DMS79 treated with DMSO at 0.1 percent for 48 hours (cell line): Measurements from ENCODE around the gene LAMB1.
"Not testable (repeated sequence)": the region's sequence is repeated elsewhere in the genome, so short reads cannot be mapped to it uniquely, and the experiment has no call there.

Source experiments
- DNase-seq: peaks from one replicate; lab custom pipeline; 2025; lab: John Stamatoyannopoulos, UW

Gene LAMB1

DNA sequence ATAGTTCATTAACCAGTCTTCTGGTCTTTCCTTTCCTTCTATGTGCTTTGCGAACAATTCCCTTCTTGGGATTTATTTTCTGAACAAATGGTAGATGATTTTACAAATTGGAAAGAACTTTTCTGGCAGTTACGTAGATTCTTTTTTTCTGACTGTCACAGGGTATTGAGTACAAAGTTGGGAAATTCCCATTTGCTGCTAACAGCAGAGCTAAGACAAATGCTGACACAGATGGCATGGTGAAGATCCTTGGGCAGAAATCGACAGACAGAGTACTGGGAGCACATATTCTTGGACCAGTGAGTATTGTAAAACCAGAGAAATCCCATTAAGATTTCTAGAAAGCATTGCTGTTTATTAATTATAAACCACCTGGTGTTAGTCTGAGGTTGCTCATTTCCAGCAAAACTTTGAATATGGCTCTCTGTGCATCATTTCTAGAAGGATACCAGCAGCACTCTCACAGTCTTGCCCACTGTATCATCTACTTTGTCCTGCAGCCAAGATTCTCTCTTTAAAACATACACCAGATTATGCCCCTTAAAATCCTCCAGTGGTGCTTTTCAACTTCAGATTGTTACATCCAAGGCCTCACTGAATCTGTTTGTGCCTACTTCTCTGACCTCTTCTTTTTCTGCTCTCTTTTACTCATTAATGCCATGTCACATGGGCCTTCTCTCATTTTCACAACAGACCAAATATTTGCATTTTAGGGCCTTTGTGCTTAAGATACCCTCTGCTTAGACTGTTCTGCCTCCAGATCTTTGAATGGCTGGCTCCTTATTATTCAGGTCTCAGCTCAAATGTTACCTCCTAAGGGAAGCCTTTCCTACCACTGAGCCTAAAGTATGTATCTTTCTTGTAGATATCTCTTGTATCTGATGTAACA, 85.0 kb downstream of the LAMB1 start:
- no peak for DNase-seq

DNA sequence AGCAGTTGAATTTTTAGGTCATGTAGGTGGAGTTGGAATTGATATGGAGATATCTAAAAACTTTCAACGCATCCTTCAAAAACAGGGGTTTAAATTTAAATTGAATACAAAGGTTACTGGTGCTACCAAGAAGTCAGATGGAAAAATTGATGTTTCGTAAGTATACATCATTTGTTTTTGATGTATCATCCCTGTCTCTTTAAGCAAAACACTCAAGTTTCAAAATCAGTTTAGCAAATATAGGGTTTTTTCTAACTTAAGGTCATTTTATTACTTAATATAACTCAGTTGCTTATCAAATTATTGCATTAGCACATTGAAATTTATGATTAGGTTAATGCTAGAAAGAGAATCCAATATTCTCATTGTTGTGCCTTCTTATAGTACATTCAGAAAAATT, 87.4 kb downstream of the LAMB1 start:
- DNase-seq, result no peak

DNA sequence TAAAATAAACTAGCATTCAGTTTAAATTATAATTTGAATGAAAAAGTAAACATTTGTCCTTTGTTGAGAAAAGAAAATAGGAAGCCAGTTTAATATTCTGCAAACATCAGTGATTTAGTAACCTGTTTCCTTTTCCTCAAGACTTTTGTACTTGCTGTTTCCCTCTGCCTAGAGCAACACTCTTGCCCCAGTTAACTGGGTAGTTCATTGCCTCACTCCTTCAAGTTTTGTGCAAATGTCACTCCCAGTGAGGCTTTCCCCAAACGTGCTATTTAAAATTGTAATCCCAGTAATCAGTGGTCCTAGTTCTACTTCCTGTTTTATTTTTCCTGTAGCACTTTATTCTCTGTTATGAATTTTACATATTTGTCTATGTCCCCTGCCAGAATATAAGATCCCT, 88.1 kb downstream of the LAMB1 start:
- no peak for DNase-seq

DNA sequence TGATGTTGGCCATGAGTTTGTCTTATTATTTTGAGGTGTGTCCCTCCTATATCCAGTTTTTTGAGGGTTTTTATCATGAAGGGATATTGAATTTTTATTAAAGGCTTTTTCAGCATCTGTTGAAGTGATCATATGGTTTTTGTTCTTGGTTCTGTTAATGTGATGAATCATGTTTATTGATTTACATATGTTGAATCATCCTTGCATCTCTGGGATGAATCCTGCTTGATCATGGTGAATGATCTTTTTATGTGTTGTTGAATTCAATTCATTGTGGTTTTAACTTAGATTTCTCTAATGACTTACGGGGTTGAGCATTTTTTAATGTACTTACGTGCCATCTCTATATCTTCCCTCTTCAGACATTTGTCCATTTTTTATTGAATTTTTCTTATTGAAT, 89.1 kb downstream of the LAMB1 start:
- DNase-seq, result no peak

DNA sequence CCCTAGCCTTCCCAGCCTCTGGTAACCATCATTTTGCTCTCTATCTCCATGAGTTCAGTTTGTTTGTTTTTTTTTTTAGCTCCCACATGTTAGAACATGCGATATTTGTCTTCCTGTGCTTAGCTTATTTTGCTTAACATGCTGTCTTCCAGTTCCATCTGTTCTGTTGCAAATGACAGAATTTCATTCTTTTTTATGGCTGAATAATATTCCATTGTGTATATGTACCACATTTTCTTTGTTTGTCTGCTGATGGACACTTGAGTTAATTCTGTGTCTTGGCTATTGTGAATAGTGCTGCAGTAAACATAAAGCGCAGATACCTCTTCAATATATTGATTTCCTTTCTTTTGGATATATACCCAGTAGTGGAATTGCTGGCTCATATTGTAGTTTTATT, 91.0 kb downstream of the LAMB1 start:
- no peak for DNase-seq

DNA sequence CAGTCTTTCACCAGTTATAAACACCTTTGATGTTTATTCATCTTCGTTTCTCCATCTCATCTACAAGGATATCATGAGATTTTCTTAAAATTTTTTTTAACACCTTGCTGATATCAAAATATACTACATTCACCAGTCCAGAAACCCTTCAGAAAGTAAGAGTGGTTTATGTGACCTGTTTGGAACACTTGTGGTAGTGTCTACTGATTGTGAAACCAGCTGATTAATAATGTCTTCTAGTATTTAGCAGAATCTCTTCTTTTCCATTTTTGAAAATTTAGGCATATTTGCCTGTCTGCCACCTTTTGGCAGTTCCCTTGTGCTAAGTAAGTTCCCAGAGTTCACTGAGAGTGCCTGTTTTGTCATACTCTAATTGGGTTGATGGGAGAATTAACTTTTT, 93.5 kb downstream of the LAMB1 start:
- DNase-seq, result no peak

DNA sequence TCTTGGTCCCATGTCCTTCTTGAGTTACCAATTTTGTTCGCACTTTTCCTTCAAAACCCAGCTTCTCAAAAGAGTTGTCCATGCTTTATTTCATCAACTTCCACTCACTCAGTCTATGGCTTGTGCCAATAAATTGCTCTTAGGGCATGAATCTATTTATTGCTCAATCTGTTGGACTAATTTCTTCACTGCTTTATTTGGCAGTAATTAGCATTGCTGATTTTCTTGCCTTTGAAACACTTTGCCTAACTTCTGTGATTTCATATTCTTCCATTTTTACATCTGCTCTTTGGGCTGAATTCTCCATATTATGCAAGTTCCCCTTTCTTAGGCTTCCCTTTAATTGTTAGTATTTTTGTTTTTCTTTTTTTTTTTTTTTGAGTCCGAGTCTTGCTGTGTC, 95.2 kb downstream of the LAMB1 start:
- DNase-seq, result no peak

DNA sequence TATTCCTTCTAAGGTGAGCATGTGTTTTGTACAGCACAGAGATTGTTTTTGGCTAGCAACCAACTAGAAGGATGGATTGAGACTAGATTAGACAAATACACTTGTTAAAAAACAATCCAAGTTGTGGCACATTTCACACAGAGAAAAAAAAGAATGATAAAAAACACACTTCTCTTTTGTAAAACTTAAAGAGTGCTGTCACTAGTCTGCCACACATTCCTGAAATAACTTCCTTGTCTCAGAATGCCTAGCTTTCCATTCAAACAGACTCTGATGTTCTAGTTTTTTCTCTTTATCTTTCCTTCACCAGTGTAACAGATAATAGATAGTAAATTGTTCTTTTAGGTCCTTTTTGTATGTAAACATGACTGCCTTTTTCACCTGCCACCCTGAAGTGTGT, 100.6 kb downstream of the LAMB1 start:
- DNase-seq, result no peak

DNA sequence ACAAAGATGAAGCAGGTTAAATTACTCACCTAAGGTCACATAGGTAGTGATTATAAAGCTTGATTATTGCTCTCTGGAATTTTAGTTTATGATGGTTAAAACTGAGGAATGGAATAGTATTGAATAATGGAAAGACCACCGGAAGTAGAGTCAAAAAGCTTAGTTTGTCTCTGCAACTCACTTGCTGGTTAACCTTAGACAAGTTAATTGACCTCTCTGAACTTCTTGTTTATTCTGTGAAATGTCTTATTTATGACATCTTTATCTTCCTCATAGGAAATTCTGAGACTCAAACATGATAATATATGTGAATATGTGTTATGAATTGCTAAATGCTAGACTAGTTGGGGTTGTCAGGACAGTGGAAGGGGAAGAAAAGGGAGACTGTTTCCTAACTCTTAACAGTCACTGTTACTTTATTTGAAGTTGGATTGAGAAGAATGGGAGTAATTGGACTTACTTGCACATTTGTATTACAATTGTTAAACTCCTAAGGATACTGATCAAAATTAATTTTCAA, 102.4 kb downstream of the LAMB1 start:
- DNase-seq, result no peak

DNA sequence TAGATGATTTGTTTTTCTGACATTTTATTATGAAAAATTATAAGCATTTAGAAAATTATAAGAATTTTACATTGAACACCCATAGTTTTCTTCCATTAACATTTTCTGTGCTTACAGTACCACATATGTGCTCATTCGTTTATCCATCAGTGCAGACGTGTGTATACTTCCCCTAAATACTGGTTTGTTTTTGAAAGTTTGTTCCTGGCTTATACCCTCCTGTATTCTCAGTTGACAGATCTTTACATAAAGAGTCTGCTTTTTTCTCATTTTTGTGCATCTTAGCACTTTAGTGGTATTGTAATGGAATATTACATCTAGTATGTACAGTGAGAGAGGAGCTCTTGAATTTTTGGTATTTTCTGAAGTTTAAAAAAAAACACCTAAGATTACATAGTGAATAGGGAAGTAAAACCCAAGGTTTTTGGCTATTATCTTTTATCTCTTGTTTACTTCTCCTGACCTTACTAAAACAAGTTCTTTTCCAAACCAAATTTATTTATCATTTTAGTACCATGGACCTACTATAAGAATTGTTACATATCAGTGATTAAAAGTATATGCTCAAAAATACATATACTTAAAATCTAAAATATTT, 103.9 kb downstream of the LAMB1 start:
- DNase-seq, result no peak

DNA sequence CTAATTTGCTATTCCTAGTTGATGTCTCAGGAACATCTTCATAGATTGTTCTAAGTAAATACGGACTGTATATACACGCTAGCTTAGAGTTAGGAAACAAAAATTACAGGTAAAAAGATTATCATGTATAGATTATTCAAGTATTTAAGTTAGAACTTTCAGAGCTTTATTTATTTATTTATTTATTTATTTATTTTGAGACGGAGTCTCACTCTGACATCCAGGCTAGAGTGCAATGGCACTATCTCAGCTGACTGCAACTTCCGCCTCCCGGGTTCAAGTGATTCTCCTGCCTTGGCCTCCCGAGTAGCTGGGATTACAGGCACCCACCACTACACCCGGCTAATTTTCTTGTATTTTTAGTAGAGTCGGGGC, 110.6 kb downstream of the LAMB1 start:
- DNase-seq, result not testable (repeated sequence)

DNA sequence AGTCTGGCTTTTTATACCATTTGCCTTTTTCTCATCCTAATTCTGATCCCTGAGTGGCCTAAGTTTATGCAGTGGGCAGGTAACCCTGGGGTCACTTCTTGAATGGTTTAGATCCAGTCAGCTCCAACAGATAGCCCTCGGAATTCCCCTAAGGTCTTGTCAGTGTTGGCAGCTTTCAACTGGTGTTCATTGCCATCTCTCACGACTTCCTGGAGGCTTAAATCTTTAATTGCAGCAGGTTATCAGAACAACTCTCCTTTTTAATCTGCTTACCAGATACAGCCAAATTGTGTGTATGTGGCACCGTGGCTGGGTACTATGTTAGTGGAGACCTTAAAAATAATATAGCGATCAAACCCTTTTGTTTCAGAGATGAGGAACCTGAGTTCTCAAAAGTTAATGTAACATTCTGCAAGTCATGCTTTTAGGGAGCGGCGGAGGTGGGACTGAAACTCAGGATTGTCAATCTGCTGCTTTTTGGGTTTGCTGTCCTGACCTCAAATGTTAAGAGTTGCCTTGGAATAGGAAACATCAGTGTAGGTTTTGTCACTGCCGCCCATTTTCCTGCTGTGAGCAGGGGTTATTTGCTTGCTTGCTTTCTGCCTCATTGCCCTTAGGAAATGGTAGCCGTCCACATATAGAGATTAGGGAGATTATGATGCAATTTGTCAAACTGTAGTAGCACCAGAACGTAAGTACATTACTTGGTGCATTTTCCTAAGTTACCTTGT, 111.2 kb downstream of the LAMB1 start:
- no peak for DNase-seq

DNA sequence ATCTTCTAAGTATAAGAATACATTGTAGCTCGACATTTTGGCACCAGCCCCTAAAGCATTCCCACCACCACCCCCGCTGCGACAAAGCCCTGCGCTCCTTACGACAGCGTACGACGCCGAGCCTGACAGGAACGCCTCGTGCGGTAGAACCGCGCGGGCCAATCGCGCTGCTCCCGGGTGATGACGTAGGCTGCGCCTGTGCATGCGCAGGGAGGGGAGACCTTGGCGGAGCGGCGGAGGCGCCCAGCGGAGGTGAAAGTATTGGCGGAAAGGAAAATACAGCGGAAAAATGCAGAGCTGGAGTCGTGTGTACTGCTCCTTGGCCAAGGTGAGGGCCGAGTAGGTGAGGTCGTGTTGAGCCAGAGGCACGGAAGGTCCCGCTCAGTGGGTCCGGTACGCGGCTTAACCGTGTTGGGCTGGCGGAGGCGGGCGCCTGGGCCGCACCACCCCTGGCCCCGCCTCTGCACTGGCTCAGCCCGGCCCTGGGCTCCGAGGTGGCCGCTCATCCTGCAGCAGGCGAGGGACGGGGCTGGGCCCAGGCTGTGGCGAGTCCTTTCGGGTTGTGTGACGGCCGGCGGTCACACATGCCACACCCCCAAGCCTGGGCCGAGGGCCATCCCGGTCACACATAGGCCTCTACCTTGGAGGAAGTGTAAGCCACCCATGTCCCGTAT, 111.9 kb downstream of the LAMB1 start, which contains the start of gene DLD:
Gene DLD (plus strand): TSS at position 222 of the 674 bp plus-strand sequence. CDS start 68 bp downstream, at position 290.
- peak; percentile 83 for DNase-seq

DNA sequence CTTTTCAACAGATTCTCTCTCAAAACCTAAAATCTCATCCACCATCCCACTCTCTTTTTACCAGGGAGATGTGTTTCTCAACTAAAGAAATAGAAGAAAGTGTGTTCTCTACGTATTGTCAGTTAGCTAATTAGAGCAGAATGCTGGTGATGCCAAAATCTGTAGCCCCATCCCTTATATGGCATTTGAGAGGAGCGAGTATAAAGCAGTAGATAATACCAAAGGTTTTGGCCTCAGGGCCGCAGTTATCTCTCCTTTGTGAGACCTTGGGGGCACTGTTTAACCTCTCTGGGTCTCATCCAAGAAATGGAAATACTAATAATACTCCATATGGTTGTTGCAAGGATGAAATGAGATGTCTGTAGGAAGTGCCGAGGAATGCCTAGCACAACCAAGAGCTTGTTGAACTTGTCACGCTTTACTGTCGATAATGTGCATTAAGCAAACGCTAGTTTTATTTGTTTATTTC, 112.4 kb downstream of the LAMB1 start:
- no peak for DNase-seq

DNA sequence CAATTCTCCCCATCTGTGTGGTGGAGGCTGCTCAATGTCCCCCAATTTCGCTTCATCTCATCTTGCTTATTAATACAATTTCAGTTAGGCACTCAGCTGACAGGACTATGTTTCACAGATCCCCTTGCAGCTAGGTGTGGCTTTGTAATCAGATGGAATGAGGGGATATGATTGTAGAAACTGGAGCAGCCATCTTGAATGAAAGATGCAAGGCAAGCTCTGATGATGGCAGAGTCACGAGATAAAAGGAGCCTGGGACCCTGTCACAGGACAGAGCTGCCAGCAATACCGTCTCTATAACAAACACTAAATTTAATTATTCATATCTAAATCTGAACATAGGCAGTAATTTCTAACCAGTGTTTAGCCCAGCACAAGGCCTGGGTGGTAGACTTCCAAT, 113.0 kb downstream of the LAMB1 start:
- DNase-seq, result no peak

DNA sequence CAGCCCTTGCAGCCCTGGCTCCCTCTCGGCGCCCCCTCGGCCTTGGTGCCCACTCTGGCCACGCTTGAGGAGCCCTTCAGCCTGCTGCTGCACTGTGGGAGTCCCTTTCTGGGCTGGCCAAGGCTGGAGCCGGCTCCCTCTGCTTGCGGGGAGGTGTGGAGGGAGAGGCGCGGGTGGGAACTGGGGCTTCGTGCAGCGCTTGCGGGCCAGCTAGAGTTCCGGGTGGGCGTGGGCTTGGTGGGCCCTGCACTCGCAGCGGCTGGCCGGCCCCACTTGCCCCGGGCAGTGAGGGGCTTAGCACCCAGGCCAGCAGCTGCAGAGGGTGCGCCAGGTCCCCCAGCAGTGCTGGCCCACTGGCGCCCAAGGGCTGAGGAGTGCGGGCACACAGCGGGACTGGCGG, 115.1 kb downstream of the LAMB1 start:
- not testable (repeated sequence) for DNase-seq

DNA sequence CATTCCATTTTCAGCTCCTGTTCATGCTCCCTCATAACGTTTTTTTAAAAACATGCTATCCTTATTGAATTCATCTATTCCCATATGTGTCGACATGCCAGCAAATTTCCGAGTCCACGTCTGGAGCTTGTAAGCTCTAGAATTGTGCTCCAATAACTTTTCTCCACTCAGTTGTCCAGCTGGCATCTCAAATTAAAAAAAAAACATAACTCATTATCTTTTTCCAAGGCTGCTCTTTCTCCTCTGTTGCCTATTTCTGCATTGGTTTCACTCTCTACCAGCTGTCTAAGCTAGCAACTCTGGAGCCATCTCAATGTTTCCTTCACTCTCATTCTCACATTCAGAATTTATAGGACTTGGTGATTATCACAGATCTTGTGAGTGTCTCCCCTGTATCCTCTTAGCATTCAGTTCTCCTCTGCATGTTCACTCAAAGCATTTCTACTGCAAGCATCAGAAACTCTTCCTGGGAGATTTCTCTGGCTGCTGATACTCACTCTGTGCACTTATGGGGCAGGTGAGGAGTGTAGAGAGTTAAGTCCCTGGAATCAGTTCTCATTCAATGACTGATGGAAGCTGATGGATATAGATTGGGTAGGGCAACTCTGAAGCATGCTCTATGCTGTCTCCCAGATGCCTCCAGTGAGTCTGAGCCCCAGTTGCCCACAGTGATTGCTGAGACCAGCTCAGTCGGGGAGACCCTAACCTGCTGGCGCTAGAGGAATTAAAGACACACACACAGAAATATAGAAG, 118.7 kb downstream of the LAMB1 start:
- no peak for DNase-seq

DNA sequence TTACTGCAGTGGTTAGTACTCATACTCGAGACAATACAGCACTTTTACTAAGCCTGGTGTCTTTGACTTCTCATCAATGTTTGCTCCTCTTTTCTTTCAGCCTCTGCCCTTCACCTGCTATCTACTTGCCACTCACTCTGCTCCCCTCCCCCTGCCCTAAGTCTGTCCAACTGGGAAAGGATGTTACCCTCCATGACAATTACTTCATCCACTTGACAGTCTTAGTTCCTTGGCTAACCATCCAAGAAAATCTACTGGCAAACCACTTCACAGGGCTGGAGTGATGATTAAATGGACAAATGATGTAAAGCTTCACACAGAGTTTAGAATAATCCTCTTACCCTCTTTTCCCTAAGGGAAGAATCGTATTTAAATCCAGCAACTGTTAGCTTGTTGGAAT, 120.2 kb downstream of the LAMB1 start:
- DNase-seq, result no peak

DNA sequence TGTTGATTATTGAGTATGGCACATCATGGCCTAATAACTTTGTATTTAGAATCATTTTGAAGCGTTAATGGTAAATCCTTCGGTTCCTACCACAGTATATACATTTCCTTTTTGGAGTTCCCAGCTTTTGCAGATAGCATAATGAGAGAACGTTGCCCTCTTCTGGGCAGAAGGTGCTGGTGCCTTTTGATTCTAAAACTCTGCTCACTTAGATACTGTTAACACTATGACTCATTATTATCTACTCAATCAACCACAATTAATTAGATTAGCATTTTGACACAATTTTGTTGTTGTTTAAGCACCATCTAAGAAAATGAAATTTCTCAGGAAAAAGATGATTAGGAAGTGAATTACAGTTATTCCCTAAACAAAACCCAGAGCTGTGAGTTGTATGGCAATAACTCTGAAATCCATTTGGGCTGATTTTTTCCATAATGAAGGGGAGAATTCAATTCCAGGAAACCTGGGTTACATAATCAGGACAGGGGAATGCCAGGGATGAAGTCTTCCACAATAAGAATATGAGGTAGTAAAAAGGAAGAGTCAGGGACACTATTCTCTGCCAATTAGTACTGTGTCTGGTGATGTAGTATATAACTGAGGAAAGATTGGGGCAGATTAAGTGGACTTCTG, 123.4 kb downstream of the LAMB1 start:
- DNase-seq, result peak; percentile 69

DNA sequence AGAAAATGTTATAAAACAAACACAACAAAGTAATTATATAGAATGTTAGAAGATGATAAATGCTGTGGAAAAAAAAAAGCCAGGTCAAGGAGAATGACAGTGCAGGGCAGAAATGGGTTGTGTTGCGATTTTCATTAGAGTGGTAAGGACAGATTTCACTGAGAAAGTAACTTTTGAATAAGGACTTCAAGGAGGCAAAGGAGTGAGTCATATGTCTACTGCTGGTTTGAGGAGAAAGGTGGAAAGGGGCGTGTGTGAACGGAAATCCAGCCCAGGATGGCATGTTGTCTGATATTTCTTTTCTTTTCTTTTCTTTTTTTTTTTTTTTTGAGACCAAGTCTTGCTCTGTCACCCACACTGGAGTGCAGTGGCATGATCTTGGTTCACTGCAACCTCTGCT, 124.3 kb downstream of the LAMB1 start:
- no peak for DNase-seq
